DOHH2 (cell line): Measurements from ENCODE around the gene GUCY2D.
"Not testable (repeated sequence)": the region's sequence is repeated elsewhere in the genome, so short reads cannot be mapped to it uniquely, and the experiment has no call there.

Experiments
- H3F3A ChIP-seq: fragments of 200-600 bp; sonication (generic), shearing (Covaris generic); 2 replicates; pipeline ENCODE4 v1.6.0; 2016; ENCODE audit warnings: antibody characterized with exemption, mild to moderate bottlenecking; ENCODE audit not compliant: control insufficient read depth, insufficient read depth
- H3K27ac ChIP-seq: fragments of 200-600 bp; sonication (generic); 2 replicates; pipeline ENCODE4 v1.5.1; 2014; ENCODE audit warnings: low read depth, mild to moderate bottlenecking, low read length, moderate library complexity
- H3K27me3 ChIP-seq: fragments of 200-600 bp; sonication (generic); 2 replicates; pipeline ENCODE4 v1.6.1; 2014; ENCODE audit warnings: mild to moderate bottlenecking, low read length, mixed read lengths; ENCODE audit not compliant: control insufficient read depth
- H3K36me3 ChIP-seq: fragments of 200-600 bp; sonication (generic); 2 replicates; pipeline ENCODE4 v1.6.1; 2014; ENCODE audit warnings: mild to moderate bottlenecking, low read length, moderate library complexity, mixed read lengths; ENCODE audit not compliant: control insufficient read depth
- H3K4me1 ChIP-seq: fragments of 200-600 bp; sonication (generic); 2 replicates; pipeline ENCODE4 v1.6.1; 2014; ENCODE audit warnings: mild to moderate bottlenecking, low read length, mixed read lengths; ENCODE audit not compliant: control insufficient read depth
- H3K4me2 ChIP-seq: fragments of 200-600 bp; sonication (generic); 2 replicates; pipeline ENCODE4 v1.6.0; 2014; ENCODE audit warnings: mild to moderate bottlenecking, low read length, moderate library complexity
- H3K4me3 ChIP-seq: fragments of 200-600 bp; sonication (generic); 2 replicates; pipeline ENCODE4 v1.5.1; 2014; ENCODE audit warnings: mild to moderate bottlenecking, low read length, mixed read lengths
- H3K79me2 ChIP-seq: fragments of 200-600 bp; sonication (generic); 2 replicates; pipeline ENCODE4 v1.6.1; 2014; ENCODE audit warnings: mild to moderate bottlenecking, low read length, mixed read lengths; ENCODE audit not compliant: control insufficient read depth
- H3K9me2 ChIP-seq: fragments of 200-600 bp; sonication (generic); replicated peaks from 2 replicates; pipeline ENCODE4 v1.6.1; 2014; ENCODE audit warnings: mild to moderate bottlenecking, low read length, mixed read lengths; ENCODE audit not compliant: control insufficient read depth
- H3K9me3 ChIP-seq: fragments of 200-600 bp; sonication (generic); 2 replicates; pipeline ENCODE4 v1.6.1; 2014; ENCODE audit warnings: antibody characterized with exemption, low read length, mixed read lengths; ENCODE audit not compliant: control insufficient read depth, insufficient read depth
- H4K20me1 ChIP-seq: fragments of 200-600 bp; sonication (generic); 2 replicates; pipeline ENCODE4 v1.6.0; 2014; ENCODE audit warnings: low read depth, mild to moderate bottlenecking, antibody characterized with exemption, low read length, moderate library complexity; ENCODE audit not compliant: control insufficient read depth, insufficient read depth
- CTCF ChIP-seq: fragments of 200-600 bp; sonication (generic); IDR thresholded peaks from one replicate; pipeline ENCODE4 v1.5.1; 2014; ENCODE audit warnings: antibody characterized with exemption, mild to moderate bottlenecking, low read depth, low read length; ENCODE audit not compliant: poor library complexity, severe bottlenecking
- EZH2phosphoT487 ChIP-seq: fragments of 200-600 bp; sonication (generic); IDR thresholded peaks from 2 replicates; pipeline ENCODE4 v1.6.1; 2017; ENCODE audit warnings: borderline replicate concordance, mild to moderate bottlenecking, antibody characterized with exemption, low read length, moderate library complexity, mixed read lengths

Gene GUCY2D

GRCh38 chr17:8059131-8059530 is 56.7 kb downstream of the GUCY2D start:
- Histone ChIP-seq H3K4me2 (no peak overlapping the region), H3K9me3 (no peaks in the 10 kb centered on the region), H3K27me3 (peaks cover 45% of the 10 kb centered on the region), H3K27ac (no peak overlapping the region), H3K4me3 (no peak overlapping the region), H3K9me2 (no peaks in the 10 kb centered on the region), H3K79me2 (no peaks in the 10 kb centered on the region), H4K20me1 (no peaks in the 10 kb centered on the region), H3K4me1 (peaks cover 44% of the 10 kb centered on the region), H3K36me3 (no peaks in the 10 kb centered on the region), H3F3A (no peaks in the 10 kb centered on the region)
- TF ChIP-seq CTCF (no peak), EZH2phosphoT487 (no peak)

GRCh38 chr17:8060274-8060673 is 57.9 kb downstream of the GUCY2D start:
- Histone ChIP-seq H3K9me3 (no peaks in the 10 kb centered on the region), H3F3A (no peaks in the 10 kb centered on the region), H3K79me2 (no peaks in the 10 kb centered on the region), H3K4me3 (no peak overlapping the region), H3K4me1 (peaks cover 44% of the 10 kb centered on the region), H3K36me3 (no peaks in the 10 kb centered on the region), H3K27me3 (peaks cover 54% of the 10 kb centered on the region), H4K20me1 (no peaks in the 10 kb centered on the region), H3K9me2 (no peaks in the 10 kb centered on the region), H3K4me2 (no peak overlapping the region), H3K27ac (no peak overlapping the region)
- TF ChIP-seq CTCF (peak; percentile 82), EZH2phosphoT487 (no peak)

GRCh38 chr17:8061851-8062250 is 59.4 kb downstream of the GUCY2D start:
- H3K36me3 ChIP-seq, H3F3A ChIP-seq, H3K4me2 ChIP-seq, H3K9me2 ChIP-seq, H3K9me3 ChIP-seq, H3K79me2 ChIP-seq, H3K4me3 ChIP-seq, H4K20me1 ChIP-seq, H3K27ac ChIP-seq: not testable (repeated sequence)
- peaks cover 59% of the 10 kb centered on the region for H3K27me3 ChIP-seq
- peaks cover 30% of the 10 kb centered on the region for H3K4me1 ChIP-seq

- Histone ChIP-seq H3K27me3 (peaks cover 64% of the 10 kb centered on the region), H3K4me2 (no peak overlapping the region), H3K79me2 (no peaks in the 10 kb centered on the region), H3K27ac (no peak overlapping the region), H3K4me3 (no peak overlapping the region), H3K36me3 (no peaks in the 10 kb centered on the region), H3K9me2 (no peaks in the 10 kb centered on the region), H3K9me3 (no peaks in the 10 kb centered on the region), H3F3A (no peaks in the 10 kb centered on the region), H3K4me1 (peaks cover 24% of the 10 kb centered on the region), H4K20me1 (no peaks in the 10 kb centered on the region)
- TF ChIP-seq CTCF (no peak), EZH2phosphoT487 (no peak)
These were observed 60.0 kb downstream of the GUCY2D start for GRCh38 chr17:8062435-8062806.
